Common myeloid progenitor, CD34-positive (primary cell): ENCODE data around the gene LHFPL6.

Source experiments
- CTCF ChIA-PET: fragments of 350-600 bp; sonication (Branson Sonifier 250); formaldehyde crosslinking; loops from one replicate; lab custom pipeline; 2021; ENCODE audit warnings: antibody characterized with exemption; lab: Charles Lee
- POLR2A ChIA-PET: fragments of 350-600 bp; sonication (Branson Sonifier 250); formaldehyde crosslinking; loops from one replicate; lab custom pipeline; 2021; ENCODE audit warnings: antibody characterized with exemption; lab: Charles Lee
- DNase-seq, 3 donors: peaks; one replicate each; pipeline versions ENCODE4 v3.0.0 to v3.0.0-alpha.2; 2013
- H3K27ac ChIP-seq, 2 experiments: 1 replicate in 1 of 2; 2 replicates in 1 of 2; pipeline ENCODE4 v1.7.0; 2013; ENCODE audit warnings: inconsistent platforms in 2 of 2, low read length in 2 of 2, mild to moderate bottlenecking in 2 of 2, low read depth in 1 of 2, moderate library complexity in 1 of 2; ENCODE audit not compliant: severe bottlenecking in 2 of 2, insufficient read depth in 1 of 2, poor library complexity in 1 of 2
- H3K27me3 ChIP-seq, 5 experiments: replicated peaks in 2 of 5; 1 replicate in 3 of 5; 2 replicates in 2 of 5; pipeline versions ENCODE4 v1.6.1 to v1.7.0; 2013; ENCODE audit warnings: low read length in 4 of 5, mild to moderate bottlenecking in 2 of 5, moderate library complexity in 2 of 5, inconsistent platforms in 1 of 5; ENCODE audit not compliant: insufficient read depth in 5 of 5, control insufficient read depth in 4 of 5
- H3K36me3 ChIP-seq, 4 experiments: 1 replicate in 2 of 4; 2 replicates in 2 of 4; pipeline versions ENCODE4 v1.6.1 to v1.7.0; 2013; ENCODE audit warnings: low read length in 3 of 4, control low read depth in 1 of 4, mild to moderate bottlenecking in 1 of 4; ENCODE audit not compliant: control insufficient read depth in 4 of 4, insufficient read depth in 4 of 4
- H3K4me1 ChIP-seq, 4 experiments: 1 replicate in 3 of 4; 2 replicates in 1 of 4; pipeline versions ENCODE4 v1.6.1 to v1.7.1; 2013; ENCODE audit warnings: low read length in 3 of 4, mild to moderate bottlenecking in 3 of 4, control low read depth in 1 of 4, inconsistent platforms in 1 of 4, moderate library complexity in 1 of 4; ENCODE audit not compliant: control insufficient read depth in 4 of 4, insufficient read depth in 4 of 4; ENCODE audit errors: control extremely low read depth in 1 of 4
- H3K4me3 ChIP-seq, 7 experiments: 1 replicate in 4 of 7; 2 replicates in 3 of 7; pipeline versions ENCODE4 v1.5.1 to v1.7.0; 2013; ENCODE audit warnings: mild to moderate bottlenecking in 7 of 7, low read length in 6 of 7, moderate library complexity in 6 of 7, inconsistent platforms in 2 of 7, low read depth in 2 of 7, control low read depth in 1 of 7; ENCODE audit not compliant: insufficient read depth in 4 of 7, control insufficient read depth in 1 of 7; ENCODE audit errors: extremely low read depth in 1 of 7
- H3K9me3 ChIP-seq, 5 experiments: 1 replicate in 4 of 5; 2 replicates in 1 of 5; pipeline versions ENCODE4 v1.6.1 to v1.7.1; 2013; ENCODE audit warnings: low read length in 4 of 5, mild to moderate bottlenecking in 2 of 5, inconsistent platforms in 1 of 5, low read depth in 1 of 5, moderate library complexity in 1 of 5; ENCODE audit not compliant: control insufficient read depth in 4 of 5, insufficient read depth in 2 of 5; ENCODE audit errors: control extremely low read depth in 1 of 5
- whole genome bisulfite sequencing: methylation state at CpG from one replicate; pipeline ENCODE4 v1.1.5; 2013; ENCODE audit not compliant: insufficient coverage; 5-methylcytosine and 5-hydroxymethylcytosine counted together

LHFPL6 gene

DNA sequence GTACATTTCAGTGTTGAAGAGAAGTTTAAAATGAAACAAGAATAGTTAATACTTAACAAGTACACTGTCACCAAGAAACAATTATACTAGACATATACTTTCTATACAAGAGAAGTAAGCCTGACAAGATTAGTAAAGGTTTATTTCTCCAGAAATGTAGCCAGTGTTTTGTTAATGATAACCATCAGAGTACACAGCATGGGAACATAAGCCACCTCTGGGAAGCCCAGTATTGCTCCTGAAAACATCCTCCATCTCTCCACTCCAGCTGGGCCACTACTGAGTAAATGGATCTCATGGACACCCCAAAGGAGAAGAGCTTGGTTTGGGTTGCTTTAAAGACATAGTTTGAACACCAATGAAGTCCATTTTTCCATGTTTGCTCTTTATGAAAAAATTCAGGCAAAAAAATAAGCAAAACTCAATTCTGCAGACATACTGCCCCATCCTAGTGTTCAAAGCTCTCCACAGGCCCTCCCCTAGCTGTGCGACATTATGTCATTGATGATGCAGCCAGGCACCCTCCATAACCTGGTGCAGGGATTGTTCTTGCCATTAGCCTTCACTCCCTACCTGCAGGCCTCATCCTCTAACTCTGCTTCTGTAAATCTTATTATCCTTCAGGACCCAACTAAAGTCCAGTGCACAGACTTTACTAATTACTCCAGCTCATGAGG, 61.9 kb downstream of the LHFPL6 start:
- CTCF ChIA-PET: no interaction called here
- H3K36me3 ChIP-seq: no peaks in the 10 kb centered on the region
- POLR2A ChIA-PET: interaction anchor here (0.5 kb wide), 1 partner anchor 160 kb away, joined by 3 read pairs; no protein-coding TSS in a partner anchor
- 100% methylated on average over 1 of the region's 1 CpG for WGBS
- H3K27ac ChIP-seq: no peak overlapping the region
- no peak for DNase-seq
- no peaks in the 10 kb centered on the region for H3K9me3 ChIP-seq
- H3K4me1 ChIP-seq: no peaks in the 10 kb centered on the region
- H3K4me3 ChIP-seq: no peak overlapping the region
- H3K27me3 ChIP-seq: peaks cover 0 to 3% (median 0%) of the 10 kb centered on the region in 5 experiments

DNA sequence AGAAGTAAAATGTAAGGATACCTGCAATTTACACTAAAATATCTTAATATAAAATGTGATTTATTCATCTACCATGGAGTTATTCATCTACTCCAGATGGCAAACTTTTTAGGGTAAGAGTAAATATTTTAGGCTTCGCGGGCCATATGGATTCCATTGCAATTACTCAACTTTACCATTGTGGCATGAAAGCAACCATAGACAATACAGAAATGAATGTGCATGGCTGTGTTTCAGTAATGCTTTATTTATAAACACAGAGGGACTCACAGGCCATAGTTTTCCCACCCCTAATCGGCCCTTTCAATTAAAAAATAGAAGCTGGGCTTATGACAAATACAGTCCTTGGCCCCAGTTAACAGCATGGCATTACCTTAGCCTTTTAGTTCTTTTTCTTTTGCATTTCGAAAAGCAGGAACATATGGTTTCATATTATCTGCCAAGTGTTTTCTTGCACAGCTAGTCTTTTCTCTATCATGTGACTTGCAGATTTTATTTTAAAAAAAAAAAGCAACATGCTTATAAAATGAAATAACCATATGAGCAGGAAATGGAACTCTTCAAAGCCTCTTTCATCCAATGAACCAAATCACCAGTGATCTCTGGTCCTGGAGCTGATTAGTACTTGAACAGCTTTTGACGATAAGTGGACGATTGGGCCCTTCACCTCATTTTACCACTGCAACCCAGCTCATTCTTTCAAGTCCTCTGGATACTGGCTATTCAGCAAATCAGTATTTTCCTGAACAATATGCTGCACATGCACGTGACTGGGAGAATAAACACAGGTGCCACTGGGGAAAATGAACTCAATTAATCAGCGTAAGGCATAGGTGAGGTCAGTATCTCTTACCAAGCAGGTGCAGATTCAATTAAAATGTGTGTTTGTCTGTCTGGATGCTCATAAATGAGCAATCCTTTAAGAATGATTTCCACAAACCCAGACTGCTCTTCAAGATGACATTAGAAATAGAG, 63.9 kb downstream of the LHFPL6 start:
- DNase-seq: no peak
- Histone ChIP-seq H3K27me3 (peaks cover 0 to 3% (median 0%) of the 10 kb centered on the region in 5 experiments), H3K36me3 (no peaks in the 10 kb centered on the region), H3K9me3 (no peaks in the 10 kb centered on the region), H3K4me1 (no peaks in the 10 kb centered on the region), H3K4me3 (no peak overlapping the region), H3K27ac (no peak overlapping the region)
- ChIA-PET CTCF (interaction anchor here (0.7 kb wide), 1 partner anchor 74 kb away, joined by 3 read pairs; no protein-coding TSS in a partner anchor), POLR2A (no interaction called here)
- WGBS: 97% methylated on average over 5 of the region's 8 CpGs

DNA sequence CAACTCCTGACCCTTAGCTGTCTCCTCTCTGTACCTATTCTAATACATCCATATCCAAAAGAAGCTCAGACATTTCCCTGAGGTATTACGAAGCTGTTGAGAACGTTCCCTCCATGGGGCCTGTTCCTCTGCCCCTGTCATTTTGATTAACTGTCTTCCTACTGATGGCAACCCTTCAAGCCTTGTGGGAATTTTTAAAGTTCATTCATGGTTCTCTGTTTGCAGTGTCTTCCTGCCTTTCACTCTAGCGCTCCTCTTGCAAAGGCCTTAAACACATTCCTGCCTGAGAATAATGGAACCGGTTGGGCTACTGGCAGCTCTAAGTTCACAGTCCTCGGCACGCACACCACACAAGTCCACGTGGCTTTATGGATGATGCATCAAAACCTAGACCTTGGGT, 66.1 kb downstream of the LHFPL6 start:
- POLR2A ChIA-PET: interaction anchor here (0.6 kb wide), 1 partner anchor 73 kb away, joined by 3 read pairs; no protein-coding TSS in a partner anchor
- CTCF ChIA-PET: interaction anchor here (1.2 to 1.5 kb wide), 2 partner anchors 9 to 15 kb away, joined by 3 read pairs; no protein-coding TSS in a partner anchor
- no peak for DNase-seq
- H3K36me3 ChIP-seq: no peaks in the 10 kb centered on the region
- H3K9me3 ChIP-seq: no peaks in the 10 kb centered on the region
- no peak overlapping the region for H3K27ac ChIP-seq
- H3K27me3 ChIP-seq: peaks cover 0 to 3% (median 0%) of the 10 kb centered on the region in 5 experiments
- H3K4me3 ChIP-seq: no peak overlapping the region
- no peaks in the 10 kb centered on the region for H3K4me1 ChIP-seq
- 86% methylated on average over 7 of the region's 7 CpGs for WGBS

DNA sequence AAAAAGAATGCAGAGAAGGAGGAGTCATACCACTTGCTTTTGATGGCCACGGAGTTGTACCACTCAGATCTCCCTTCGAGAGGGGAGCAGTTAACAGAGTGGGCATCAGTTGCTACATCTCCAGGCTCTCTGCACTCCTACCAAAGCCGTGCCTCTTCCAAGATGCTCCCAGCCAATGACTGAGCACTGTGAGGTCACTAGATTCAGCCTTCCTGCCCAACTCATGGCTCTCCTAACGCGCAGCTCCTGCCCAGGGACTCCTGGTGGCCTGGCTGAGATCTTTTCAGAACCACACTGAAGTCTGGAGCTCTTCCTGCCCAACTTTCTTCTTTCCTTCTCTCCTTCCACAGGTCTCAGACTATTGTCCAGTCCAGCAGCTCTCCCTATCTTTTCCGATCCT, 66.7 kb downstream of the LHFPL6 start:
- CTCF ChIA-PET: interaction anchor here (1.2 to 1.5 kb wide), 2 partner anchors 10 to 14 kb away, joined by 3 read pairs; no protein-coding TSS in a partner anchor

DNA sequence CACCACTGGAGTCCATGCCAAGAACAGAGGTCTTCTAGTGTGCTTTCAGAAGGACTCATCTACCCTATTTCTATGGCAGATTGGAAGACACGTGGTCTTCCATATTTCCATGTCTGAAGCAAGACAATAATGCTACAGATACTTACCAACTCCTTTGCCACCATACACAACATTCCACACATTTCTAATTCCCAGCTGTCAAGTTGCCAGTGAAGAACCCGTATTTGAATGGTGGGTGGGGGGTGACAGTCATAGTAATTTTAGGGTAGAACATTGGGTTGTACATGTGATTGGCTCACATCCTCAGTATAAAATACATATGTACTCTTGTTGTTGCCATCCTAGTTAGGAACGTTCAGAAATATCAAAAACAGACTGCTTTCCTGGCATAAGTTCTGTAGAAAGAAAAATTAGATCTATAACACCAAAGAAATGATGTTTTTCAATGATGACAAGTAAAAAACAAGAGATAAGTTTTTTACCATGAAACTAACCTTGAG, 69.3 kb downstream of the LHFPL6 start:
- ChIA-PET CTCF (no interaction called here), POLR2A (no interaction called here)
- Histone ChIP-seq H3K9me3 (no peaks in the 10 kb centered on the region), H3K4me3 (no peak overlapping the region), H3K36me3 (no peaks in the 10 kb centered on the region), H3K4me1 (no peaks in the 10 kb centered on the region), H3K27ac (no peak overlapping the region), H3K27me3 (peaks cover 0 to 3% (median 0%) of the 10 kb centered on the region in 5 experiments)
- WGBS: no CpG with 5 or more reads among the region's 3 CpGs
- DNase-seq: no peak

More for the DNA sequence above, 66.7 kb downstream of the LHFPL6 start:
- H3K4me1 ChIP-seq: no peaks in the 10 kb centered on the region
- H3K4me3 ChIP-seq: no peak overlapping the region
- H3K36me3 ChIP-seq: no peaks in the 10 kb centered on the region
- 97% methylated on average over 6 of the region's 6 CpGs for WGBS
- no peaks in the 10 kb centered on the region for H3K9me3 ChIP-seq
- POLR2A ChIA-PET: interaction anchor here (0.6 kb wide), 1 partner anchor 72 kb away, joined by 3 read pairs; no protein-coding TSS in a partner anchor
- H3K27me3 ChIP-seq: peaks cover 0 to 3% (median 0%) of the 10 kb centered on the region in 5 experiments
- DNase-seq: no peak
- H3K27ac ChIP-seq: no peak overlapping the region

DNA sequence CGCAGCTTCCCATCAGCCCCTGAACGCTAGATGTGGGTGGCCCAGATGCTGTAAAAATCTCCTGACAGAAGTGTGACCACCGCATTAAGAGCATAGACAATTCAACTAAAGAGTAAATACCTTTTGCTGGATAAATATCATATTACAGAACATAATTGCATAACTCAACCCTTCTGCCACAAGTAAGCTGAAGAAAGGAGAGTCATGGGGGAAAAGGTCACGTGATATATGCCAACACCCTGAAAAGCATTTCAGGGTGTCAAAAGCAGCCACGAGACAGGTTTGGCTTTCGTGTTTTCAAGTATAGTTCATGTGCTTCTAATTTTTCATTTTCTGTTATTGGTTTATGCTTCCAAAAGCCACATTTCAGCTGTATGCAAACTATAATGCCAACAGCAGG, 71.3 kb downstream of the LHFPL6 start:
- Histone ChIP-seq H3K27me3 (peaks cover 0 to 3% (median 0%) of the 10 kb centered on the region in 5 experiments), H3K4me3 (no peak overlapping the region), H3K27ac (no peak overlapping the region), H3K36me3 (no peaks in the 10 kb centered on the region), H3K9me3 (no peaks in the 10 kb centered on the region), H3K4me1 (no peaks in the 10 kb centered on the region)
- POLR2A ChIA-PET: no interaction called here
- DNase-seq: no peak
- CTCF ChIA-PET: no interaction called here
- WGBS: 100% methylated on average over 2 of the region's 6 CpGs
